Smooth muscle cell (in vitro differentiated cells): Measurements from ENCODE around the gene AHSP. TPM values are rescaled to one million over a fixed set of nuclear protein-coding genes. Genes with fewer than 3 reads are reported as not detected.
"Not testable (repeated sequence)": the region's sequence is repeated elsewhere in the genome, so short reads cannot be mapped to it uniquely, and the experiment has no call there.

Experiments
- DNase-seq: peaks from one replicate; lab custom pipeline; 2025; ENCODE audit not compliant: unreplicated experiment; lab: John Stamatoyannopoulos, UW
- H2AFZ ChIP-seq: fragments of 200-600 bp; sonication (generic); 2 replicates; pipeline ENCODE4 v1.6.0; 2016; ENCODE audit warnings: antibody characterized with exemption, low read depth, mild to moderate bottlenecking
- H3F3A ChIP-seq: fragments of 200-600 bp; sonication (generic); 2 replicates; pipeline ENCODE4 v1.6.0; 2017; ENCODE audit warnings: antibody characterized with exemption, low read depth
- H3K27ac ChIP-seq: fragments of 200-600 bp; sonication (generic); 2 replicates; pipeline ENCODE4 v1.5.1; 2016; ENCODE audit warnings: low read depth, mild to moderate bottlenecking
- H3K27me3 ChIP-seq: fragments of 200-600 bp; sonication (generic); 2 replicates; pipeline ENCODE4 v1.6.1; 2016; ENCODE audit warnings: low read depth, mild to moderate bottlenecking
- H3K36me3 ChIP-seq: fragments of 200-600 bp; sonication (generic); 2 replicates; pipeline ENCODE4 v1.5.1; 2016; ENCODE audit warnings: low read depth
- H3K4me1 ChIP-seq: fragments of 200-600 bp; sonication (generic); 2 replicates; pipeline ENCODE4 v1.5.1; 2016; ENCODE audit warnings: low read depth
- H3K4me2 ChIP-seq: fragments of 200-600 bp; sonication (generic); 2 replicates; pipeline ENCODE4 v1.6.0; 2016; ENCODE audit warnings: mild to moderate bottlenecking
- H3K4me3 ChIP-seq: fragments of 200-600 bp; sonication (generic); 2 replicates; pipeline ENCODE4 v1.5.1; 2016; ENCODE audit warnings: mild to moderate bottlenecking
- H3K79me2 ChIP-seq: fragments of 200-600 bp; sonication (generic); 2 replicates; pipeline ENCODE4 v1.6.0; 2016; ENCODE audit warnings: low read depth, mild to moderate bottlenecking
- H3K9ac ChIP-seq: fragments of 200-600 bp; sonication (generic); 2 replicates; pipeline ENCODE4 v1.6.0; 2016; ENCODE audit warnings: low read depth
- H3K9me3 ChIP-seq: fragments of 200-600 bp; sonication (generic); replicated peaks from 2 replicates; pipeline ENCODE4 v1.5.1; 2016; ENCODE audit warnings: low read depth
- H4K20me1 ChIP-seq: fragments of 200-600 bp; sonication (generic); 2 replicates; pipeline ENCODE4 v1.6.0; 2016; ENCODE audit warnings: low read depth
- CTCF ChIP-seq: fragments of 200-600 bp; sonication (generic); IDR thresholded peaks from 2 replicates; pipeline ENCODE4 v1.5.1; 2017; ENCODE audit warnings: borderline replicate concordance, mild to moderate bottlenecking, antibody characterized with exemption; ENCODE audit not compliant: insufficient read depth, poor library complexity, severe bottlenecking
- WGBS: methylation state at CpG from one replicate; pipeline ENCODE4 v1.1.7; 2016; ENCODE audit warnings: low lambda C conversion rate; 5-methylcytosine and 5-hydroxymethylcytosine counted together
- polyA plus RNA-seq: library from polyadenylated mRNA; unstranded; fragments of >200 nt; fragmentation: Nextera tagmentation; extraction: Ambion mirVana; gene quantifications from 2 replicates; pipeline ENCODE4 v1.2.1, GENCODE V29; 2016
- total RNA-seq: library from RNA; depleted of rRNA; stranded (reverse); fragments of >200 nt; gene quantifications from 2 replicates; pipeline ENCODE4 v1.2.3, GENCODE V29; 2014

AHSP gene
- total and polyA plus RNA-seq, 2 experiments from 2014 or later: not detected

DNA sequence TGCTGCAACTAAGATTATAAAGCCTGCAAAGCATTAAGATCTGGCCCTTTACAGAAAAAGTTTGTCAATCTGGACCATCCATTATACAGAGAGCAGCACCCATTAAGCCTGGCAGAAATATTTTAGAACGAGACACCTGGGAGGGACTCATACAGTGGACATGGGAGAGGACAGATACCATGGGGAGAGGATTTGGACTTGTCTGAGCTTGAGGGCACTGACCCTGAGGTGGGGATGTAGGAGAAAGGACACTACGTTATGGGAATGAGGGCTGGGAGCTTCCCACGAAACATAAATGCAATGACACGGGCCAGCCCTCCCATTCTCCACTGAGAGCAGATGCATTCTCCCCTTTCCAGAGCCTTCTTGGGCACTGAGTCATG is 25.7 kb upstream of the AHSP start:
- no peak for DNase-seq
- no peaks in the 10 kb centered on the region for H3K9me3 ChIP-seq
- H3K36me3 ChIP-seq: no peaks in the 10 kb centered on the region
- peaks cover 2% of the 10 kb centered on the region for H3K4me1 ChIP-seq
- H3K4me3 ChIP-seq: no peak overlapping the region
- WGBS: 72% methylated on average over 4 of the region's 4 CpGs
- peaks cover 3% of the 10 kb centered on the region for H3K79me2 ChIP-seq
- no peak overlapping the region for H2AFZ ChIP-seq
- no peak overlapping the region for H3K27ac ChIP-seq
- no peaks in the 10 kb centered on the region for H3K27me3 ChIP-seq
- H4K20me1 ChIP-seq: peaks cover 25% of the 10 kb centered on the region
- TF ChIP-seq CTCF: no peak
- no peaks in the 10 kb centered on the region for H3F3A ChIP-seq
- no peak overlapping the region for H3K9ac ChIP-seq
- no peak overlapping the region for H3K4me2 ChIP-seq

DNA sequence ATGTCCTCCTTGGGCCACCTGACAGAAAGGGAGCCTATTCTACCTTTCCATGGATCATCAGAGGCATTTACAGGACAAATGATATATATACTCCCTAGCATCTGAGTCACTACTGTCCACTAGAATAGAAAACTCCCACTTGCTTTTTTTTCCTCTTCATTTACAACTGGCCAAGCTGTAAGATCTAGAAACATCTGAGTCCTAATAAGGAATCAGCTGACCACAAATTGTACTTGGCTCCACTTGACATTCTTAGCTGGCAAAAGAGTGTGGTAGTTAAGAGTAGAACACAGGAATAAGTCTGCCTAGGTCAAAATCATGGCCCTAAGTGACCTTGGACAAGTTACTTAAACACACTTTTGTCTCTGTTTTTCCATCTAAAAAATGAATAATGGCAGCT is 24.7 kb upstream of the AHSP start:
- no peak overlapping the region for H3K4me3 ChIP-seq
- no peak for DNase-seq
- no peaks in the 10 kb centered on the region for H3K9me3 ChIP-seq
- peaks cover 14% of the 10 kb centered on the region for H3K79me2 ChIP-seq
- H3K27me3 ChIP-seq: no peaks in the 10 kb centered on the region
- peaks cover 8% of the 10 kb centered on the region for H3K4me1 ChIP-seq
- H3K9ac ChIP-seq: no peak overlapping the region
- H2AFZ ChIP-seq: no peak overlapping the region
- no peak overlapping the region for H3K27ac ChIP-seq
- H3K4me2 ChIP-seq: no peak overlapping the region
- peaks cover 25% of the 10 kb centered on the region for H4K20me1 ChIP-seq
- no peaks in the 10 kb centered on the region for H3K36me3 ChIP-seq
- no peaks in the 10 kb centered on the region for H3F3A ChIP-seq
- TF ChIP-seq CTCF: no peak

DNA sequence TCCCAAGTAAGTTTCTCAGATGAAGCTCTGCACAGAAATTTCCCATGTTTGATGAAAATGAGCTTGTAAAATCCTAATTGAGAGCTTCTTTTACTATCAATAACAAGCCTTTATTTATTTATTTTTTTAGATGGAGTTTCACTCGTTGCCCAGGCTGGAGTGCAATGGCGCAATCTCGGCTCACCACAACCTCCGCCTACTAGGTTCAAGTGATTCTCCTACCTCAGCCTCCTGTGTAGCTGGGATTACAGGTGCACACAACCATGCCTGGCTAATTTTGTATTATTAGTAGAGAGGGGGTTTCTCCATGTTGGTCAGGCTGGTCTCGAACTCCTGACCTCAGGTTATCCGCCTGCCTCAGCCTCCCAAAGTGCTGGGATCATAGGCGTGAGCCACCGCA is 24.1 kb upstream of the AHSP start:
- not testable (repeated sequence) for H2AFZ ChIP-seq

DNA sequence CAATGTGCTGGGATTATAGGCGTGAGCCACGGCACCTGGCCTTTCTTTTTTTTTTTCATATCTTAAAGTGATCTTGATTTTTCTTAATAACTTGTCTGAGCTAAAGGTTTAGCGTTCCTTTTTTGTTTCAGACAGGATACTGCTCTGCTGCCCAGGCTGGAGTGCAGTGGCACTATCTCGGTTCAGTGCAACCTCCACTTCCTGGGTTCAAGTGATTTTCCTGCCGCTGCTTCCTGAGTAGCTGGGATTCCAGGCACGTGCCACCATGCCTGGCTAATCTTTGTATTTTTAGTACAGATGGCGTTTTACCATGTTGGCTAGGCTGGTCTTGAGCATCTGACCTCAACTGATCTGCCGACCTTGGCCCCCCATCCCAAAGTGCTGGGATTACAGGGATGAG is 23.5 kb upstream of the AHSP start:
- DNase-seq: no peak
- Histone ChIP-seq H3K4me2 (no peak overlapping the region), H3K4me1 (peaks cover 12% of the 10 kb centered on the region), H3K9ac (no peak overlapping the region), H4K20me1 (peaks cover 25% of the 10 kb centered on the region), H3K79me2 (peaks cover 25% of the 10 kb centered on the region), H3K27me3 (no peaks in the 10 kb centered on the region), H3F3A (no peaks in the 10 kb centered on the region), H3K4me3 (no peak overlapping the region), H2AFZ (no peak overlapping the region), H3K36me3 (no peaks in the 10 kb centered on the region), H3K27ac (no peak overlapping the region), H3K9me3 (no peaks in the 10 kb centered on the region)
- WGBS: 98% methylated on average over 8 of the region's 8 CpGs
- no peak for TF ChIP-seq CTCF

More for the DNA sequence above, 24.1 kb upstream of the AHSP start:
- Histone ChIP-seq H3K79me2 (peaks cover 19% of the 10 kb centered on the region), H4K20me1 (peaks cover 25% of the 10 kb centered on the region)
- not testable (repeated sequence) for H3F3A ChIP-seq, H3K36me3 ChIP-seq, H3K4me1 ChIP-seq, DNase-seq, H3K4me3 ChIP-seq, H3K9me3 ChIP-seq, H3K27me3 ChIP-seq, H3K27ac ChIP-seq, H3K4me2 ChIP-seq, H3K9ac ChIP-seq
- 96% methylated on average over 8 of the region's 8 CpGs for WGBS
